ENCODE data around the gene PLA2G2C.

PLA2G2C gene

GRCh38 chr1:20228314-20228825, 42.1 kb upstream of the PLA2G2C start:
- no peak overlapping the region for H3K27ac ChIP-seq
- no peaks in the 10 kb centered on the region for H3K36me3 ChIP-seq (replicated peaks)
- in situ Hi-C loops (cut with HindIII; ENCODE audit: low pct_ligation_motif_present, low sequenced_read_pairs), result no loop called here
- no peak for DNase-seq
- TF ChIP-seq CTCF (IDR thresholded peaks at IDR 0.05; ENCODE audit: low read depth, low read length, missing control alignments), result no peak
- H3K27me3 ChIP-seq (replicated peaks), result peaks cover 5% of the 10 kb centered on the region
- H3K4me3 ChIP-seq (ENCODE audit: low read depth, low read length), result no peak overlapping the region

GRCh38 chr1:20227704-20228103, 41.4 kb upstream of the PLA2G2C start:
- in situ Hi-C loops (cut with HindIII; ENCODE audit: low pct_ligation_motif_present, low sequenced_read_pairs), result no loop called here
- TF ChIP-seq CTCF (IDR thresholded peaks at IDR 0.05; ENCODE audit: low read depth, low read length, missing control alignments), result no peak
- Histone ChIP-seq H3K36me3 (replicated peaks) (no peaks in the 10 kb centered on the region), H3K27ac (no peak overlapping the region), H3K27me3 (replicated peaks) (peaks cover 5% of the 10 kb centered on the region), H3K4me3 (ENCODE audit: low read depth, low read length) (no peak overlapping the region)
- no peak for DNase-seq

GRCh38 chr1:20224546-20224945, 38.2 kb upstream of the PLA2G2C start:
- Histone ChIP-seq H3K36me3 (replicated peaks) (no peaks in the 10 kb centered on the region), H3K27me3 (replicated peaks) (peaks cover 5% of the 10 kb centered on the region), H3K27ac (no peak overlapping the region), H3K4me3 (ENCODE audit: low read depth, low read length) (no peak overlapping the region)
- in situ Hi-C loops (cut with HindIII; ENCODE audit: low pct_ligation_motif_present, low sequenced_read_pairs), result no loop called here
- no peak for DNase-seq
- no peak for TF ChIP-seq CTCF (IDR thresholded peaks at IDR 0.05; ENCODE audit: low read depth, low read length, missing control alignments)

- Histone ChIP-seq H3K27ac (no peak overlapping the region), H3K4me3 (ENCODE audit: low read depth, low read length) (no peak overlapping the region), H3K36me3 (replicated peaks) (no peaks in the 10 kb centered on the region), H3K27me3 (replicated peaks) (peaks cover 5% of the 10 kb centered on the region)
- DNase-seq, result no peak
- in situ Hi-C loops (cut with HindIII; ENCODE audit: low pct_ligation_motif_present, low sequenced_read_pairs), result no loop called here
- TF ChIP-seq CTCF (IDR thresholded peaks at IDR 0.05; ENCODE audit: low read depth, low read length, missing control alignments), result no peak
These were observed 37.5 kb upstream of the PLA2G2C start for GRCh38 chr1:20223551-20224419.

- DNase-seq, result no peak
- no peak for TF ChIP-seq CTCF (IDR thresholded peaks at IDR 0.05; ENCODE audit: low read depth, low read length, missing control alignments)
- Histone ChIP-seq H3K4me3 (ENCODE audit: low read depth, low read length) (no peak overlapping the region), H3K27me3 (replicated peaks) (peaks cover 5% of the 10 kb centered on the region), H3K27ac (no peak overlapping the region), H3K36me3 (replicated peaks) (no peaks in the 10 kb centered on the region)
- in situ Hi-C loops (cut with HindIII; ENCODE audit: low pct_ligation_motif_present, low sequenced_read_pairs), result no loop called here
These were observed 36.8 kb upstream of the PLA2G2C start for GRCh38 chr1:20223106-20223505.

All from brain microvascular endothelial cell (primary cell).